ENCODE measurements around the gene CTNNA2.

Gene CTNNA2

GRCh38 chr2:79512442-79513401, at the start of gene CTNNA2:
CTNNA2 (plus strand) TSS chr2:79513051.
- DNase-seq: peak; percentile 88 to 92

- no peak for DNase-seq
These were observed 25.5 kb upstream of the CTNNA2 start for GRCh38 chr2:79487399-79487798.

- no peak for DNase-seq
These were observed 1.4 kb upstream of the CTNNA2 start for GRCh38 chr2:79511320-79511951.

DNA sequence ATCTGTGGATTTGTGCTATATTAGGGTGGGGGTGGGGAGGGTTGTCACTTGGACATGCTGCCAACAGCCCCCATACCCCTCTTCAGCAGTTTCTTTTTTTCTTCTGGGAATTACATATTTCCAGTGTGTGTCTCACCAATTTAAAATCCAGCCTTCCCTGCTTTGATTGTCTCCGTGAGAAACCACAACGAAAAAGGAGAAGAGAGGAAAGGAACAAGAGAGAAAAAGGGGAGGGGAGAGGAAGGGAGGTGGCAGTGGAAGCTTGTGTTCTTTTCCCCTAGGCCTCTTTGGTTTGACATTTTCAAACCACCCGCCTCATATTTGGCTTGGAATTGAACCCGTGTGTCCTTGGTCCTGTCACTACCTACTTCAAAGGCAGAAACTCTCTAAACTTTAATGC, 860 bp downstream of the CTNNA2 start:
- peak in 1 of 2 experiments; percentile 18 for DNase-seq

GRCh38 chr2:79529636-79530035, 16.8 kb downstream of the CTNNA2 start:
- no peak for DNase-seq

DNA sequence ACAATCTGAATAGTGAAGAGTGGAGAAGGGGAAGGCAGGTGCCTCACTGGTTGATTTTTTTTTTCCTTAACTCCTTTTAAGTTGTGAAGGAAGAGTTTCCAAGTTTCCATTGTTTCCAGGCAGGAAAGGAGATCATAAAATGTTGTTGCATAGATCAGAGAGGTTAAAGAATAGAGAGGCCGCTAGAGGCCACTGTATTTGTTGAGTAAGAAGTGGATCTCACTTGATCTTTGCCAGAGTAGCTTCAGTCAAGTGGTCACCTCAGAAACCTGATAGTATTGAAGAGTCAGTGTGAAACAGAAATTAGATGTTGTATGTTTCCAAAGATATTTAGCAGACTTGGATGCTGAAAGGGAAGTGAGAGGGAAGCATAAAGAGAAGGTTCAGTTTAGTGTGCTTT, 17.6 kb downstream of the CTNNA2 start:
- DNase-seq: peak in 1 of 2 experiments; percentile 16

DNA sequence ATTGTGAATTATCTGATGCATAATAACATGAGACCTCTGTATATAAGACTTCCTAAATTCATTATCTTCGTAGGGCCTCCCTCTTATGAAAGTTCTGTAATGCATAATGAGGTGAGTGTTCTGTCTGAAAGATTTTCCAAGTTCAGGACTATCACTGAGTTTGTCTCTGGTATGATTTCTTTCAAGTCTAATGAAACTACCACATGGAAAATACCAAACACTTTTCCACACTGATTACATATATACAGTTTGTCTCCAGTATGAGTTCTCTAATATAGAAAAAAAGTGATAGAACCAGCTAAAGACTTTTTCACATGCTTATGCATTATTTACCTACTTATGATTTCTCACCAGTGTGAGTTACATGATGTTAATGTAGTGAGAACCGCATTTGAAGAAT, 34.7 kb downstream of the CTNNA2 start:
- no peak for DNase-seq

GRCh38 chr2:79552653-79553052, 39.8 kb downstream of the CTNNA2 start:
- DNase-seq: no peak

GRCh38 chr2:79554899-79555298, 42.0 kb downstream of the CTNNA2 start:
- DNase-seq: no peak

DNA sequence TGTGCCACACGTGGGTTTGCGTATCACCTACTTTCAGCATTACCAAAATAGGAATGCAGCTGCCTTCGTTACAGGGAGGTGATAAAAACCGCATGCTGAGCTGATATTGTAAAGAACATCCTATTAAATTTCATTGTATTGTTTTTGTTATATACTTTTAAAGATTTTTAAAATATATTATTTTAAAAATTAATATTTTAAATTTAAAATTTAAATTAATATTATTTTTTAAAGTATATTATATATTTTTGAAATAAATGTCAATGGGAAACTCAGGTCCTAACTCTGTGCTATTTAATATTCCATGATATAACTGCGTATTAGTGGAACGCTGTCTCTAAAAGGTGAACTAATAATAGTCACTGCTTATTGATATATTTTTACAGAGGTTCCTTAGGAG, 51.2 kb downstream of the CTNNA2 start:
- no peak for DNase-seq

DNA sequence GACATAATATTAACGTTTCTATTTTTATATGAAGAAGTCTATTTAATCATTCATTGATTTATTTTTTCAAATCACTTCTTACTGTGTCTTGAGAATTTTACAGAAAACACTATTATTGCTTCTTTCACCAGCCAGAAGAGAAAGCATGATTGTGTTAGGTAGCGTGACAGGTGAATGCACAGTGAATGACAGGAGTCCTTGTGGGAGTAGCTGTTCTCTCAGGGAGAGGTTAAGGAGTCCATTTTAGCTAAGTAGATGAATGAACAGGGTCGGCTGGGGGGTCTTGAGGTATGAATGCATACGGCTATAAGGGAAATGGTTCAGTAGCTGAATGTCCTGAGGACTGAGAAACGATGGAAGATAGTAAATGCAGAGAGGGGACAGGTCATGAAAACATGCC, 56.2 kb downstream of the CTNNA2 start:
- DNase-seq: no peak

DNA sequence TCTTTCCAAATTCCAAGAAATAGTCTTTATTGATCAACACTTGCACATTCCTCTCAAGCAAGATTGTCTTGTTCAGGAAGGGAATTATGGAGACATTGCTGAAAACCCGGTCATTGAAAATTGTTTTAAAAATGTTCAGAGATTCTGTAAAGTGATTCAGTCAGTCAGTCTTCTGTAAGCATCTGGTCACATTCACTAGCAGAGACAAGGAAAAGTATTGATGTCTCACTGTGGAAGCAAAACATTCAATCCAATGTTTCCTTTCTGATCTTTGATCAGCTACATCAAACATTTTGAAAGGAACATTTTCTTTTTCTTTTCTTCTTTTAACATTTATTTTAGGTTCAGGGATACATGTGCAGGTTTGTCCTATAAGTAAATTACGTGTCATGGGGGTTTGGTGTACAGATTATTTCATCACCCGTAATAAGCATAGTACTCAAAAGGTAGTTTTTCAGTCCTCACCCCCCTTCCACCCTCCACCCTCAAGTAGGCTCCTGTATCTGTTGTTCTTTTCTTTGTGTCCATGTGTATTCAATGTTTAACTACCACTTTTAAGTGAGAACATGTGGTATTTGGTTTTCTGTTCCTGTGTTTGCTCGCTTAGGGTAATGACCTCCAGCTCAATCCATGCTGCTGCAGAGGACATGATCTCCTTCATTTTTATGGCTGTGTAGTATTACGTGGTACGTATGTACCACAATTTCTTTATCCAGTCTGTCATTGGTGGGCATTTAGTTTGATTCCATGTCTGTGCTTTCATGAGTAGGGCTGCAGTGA, 61.2 kb downstream of the CTNNA2 start:
- no peak for DNase-seq

GRCh38 chr2:79576451-79576850, 63.6 kb downstream of the CTNNA2 start:
- DNase-seq: no peak

GRCh38 chr2:79578952-79579351, 66.1 kb downstream of the CTNNA2 start:
- DNase-seq: no peak

- DNase-seq: no peak
These were observed 67.3 kb downstream of the CTNNA2 start for GRCh38 chr2:79580175-79580574.

- no peak for DNase-seq
These were observed 73.0 kb downstream of the CTNNA2 start for GRCh38 chr2:79585701-79586433.

DNA sequence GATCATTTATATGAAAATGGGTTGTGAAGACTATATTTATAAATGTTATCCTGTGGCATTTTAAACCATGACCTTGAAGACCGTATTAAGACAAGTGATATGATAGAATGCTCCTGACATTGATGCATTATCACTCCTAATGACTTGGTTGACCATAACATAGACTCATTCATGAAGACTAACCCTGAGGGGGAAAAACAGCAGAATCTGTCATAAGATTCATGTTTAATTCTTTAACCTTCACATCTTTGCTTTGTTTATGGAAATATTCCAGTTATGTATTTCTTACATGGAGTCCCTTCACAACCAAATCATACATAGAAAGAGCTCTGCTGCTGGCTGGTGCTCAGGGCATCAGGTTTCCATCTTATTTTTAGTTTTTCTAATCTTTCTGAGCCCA, 78.4 kb downstream of the CTNNA2 start:
- DNase-seq: no peak

- DNase-seq: no peak
These were observed 80.5 kb downstream of the CTNNA2 start for GRCh38 chr2:79593237-79593867.

- DNase-seq: no peak
These were observed 83.6 kb downstream of the CTNNA2 start for GRCh38 chr2:79596403-79596802.

DNA sequence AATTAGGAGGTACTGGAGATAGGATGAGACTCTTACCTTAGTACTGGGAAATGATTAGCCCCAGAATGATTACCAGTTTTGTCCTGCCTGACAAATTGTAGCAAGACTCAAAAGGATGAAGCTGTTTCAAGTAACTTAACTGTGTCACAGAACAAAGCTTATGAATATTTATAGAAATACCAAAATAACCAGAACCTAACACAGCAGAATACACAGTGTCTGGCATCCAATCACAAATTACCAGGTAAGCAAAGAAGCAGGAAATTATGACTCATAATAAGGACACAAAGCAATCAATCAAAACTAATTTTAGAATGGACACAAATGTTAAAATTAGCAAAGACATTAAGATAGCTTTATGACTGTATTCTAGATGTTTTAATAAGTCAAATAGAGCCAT, 91.9 kb downstream of the CTNNA2 start:
- no peak for DNase-seq

- DNase-seq: no peak
These were observed 98.7 kb downstream of the CTNNA2 start for GRCh38 chr2:79611448-79612016.

DNA sequence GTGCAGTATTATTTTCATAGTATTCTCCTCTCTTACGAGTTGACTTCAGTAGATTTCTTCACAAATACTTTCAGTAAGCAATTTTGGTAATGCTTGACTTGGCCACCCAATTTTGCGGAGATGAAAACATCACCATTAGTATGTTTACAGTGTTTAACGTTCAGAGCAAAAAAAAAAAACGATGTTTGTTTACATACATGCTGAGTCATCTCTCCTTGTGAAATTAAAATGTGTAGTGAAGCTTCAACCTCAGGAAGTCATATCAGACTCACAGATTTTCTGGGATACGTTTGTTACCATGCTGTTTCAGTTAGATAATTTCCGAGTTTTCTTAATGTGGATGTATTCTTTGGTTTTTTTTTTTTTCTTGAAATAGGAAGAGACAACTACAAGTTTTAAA, 100.1 kb downstream of the CTNNA2 start:
- DNase-seq: no peak
